Colon (tissue), 2 donors: ENCODE measurements around the gene PLCB3.

Source experiments
- FAIRE-seq: peaks from 2 replicates; lab custom pipeline; 2012; peaks lifted over from hg19 to GRCh38; lab: Jason Lieb, UNC
- donor health status: control.
- donor health status: control.

The PLCB3 gene

DNA sequence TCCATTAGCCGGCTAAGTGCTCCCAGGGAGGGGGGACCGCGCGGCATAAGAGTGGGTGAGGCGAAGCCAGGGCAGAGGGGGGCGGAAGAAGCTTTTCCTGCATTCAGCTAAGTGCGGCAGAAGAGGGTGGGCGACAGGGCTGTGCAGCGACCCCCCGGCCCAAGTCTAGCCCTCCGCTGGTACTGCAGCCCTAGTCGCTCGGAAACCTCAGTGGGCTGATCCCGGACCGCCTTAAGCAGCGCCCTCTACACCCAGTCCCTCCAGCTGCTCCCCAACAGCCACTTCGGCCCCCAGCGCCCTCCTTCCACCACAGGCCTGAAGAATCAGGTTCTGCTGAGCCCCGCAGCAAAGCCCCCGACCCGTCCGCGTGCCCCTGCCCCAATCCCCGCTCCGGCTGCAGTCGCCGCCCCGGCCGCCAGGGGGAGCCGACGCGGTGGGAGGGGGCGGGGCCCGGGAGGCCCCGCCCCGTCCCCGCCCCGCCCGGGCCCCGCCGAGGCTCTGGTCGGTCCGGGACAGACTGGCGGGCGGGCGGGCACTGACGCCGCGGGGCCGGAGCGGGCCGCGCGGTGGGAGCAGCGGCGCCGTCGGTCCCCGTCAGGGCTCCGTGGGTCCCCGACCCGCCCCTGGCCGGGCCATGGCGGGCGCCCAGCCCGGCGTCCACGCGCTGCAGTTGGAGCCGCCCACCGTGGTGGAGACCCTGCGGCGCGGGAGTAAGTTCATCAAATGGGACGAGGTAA, at the start of gene PLCB3:
Gene PLCB3 (plus strand): TSS at position 515 of the 737 bp plus-strand sequence. CDS start 120 bp downstream, at position 635.
- no peak for FAIRE-seq

GRCh38 chr11:64201543-64201942, 49.8 kb upstream of the PLCB3 start:
- FAIRE-seq: no peak

DNA sequence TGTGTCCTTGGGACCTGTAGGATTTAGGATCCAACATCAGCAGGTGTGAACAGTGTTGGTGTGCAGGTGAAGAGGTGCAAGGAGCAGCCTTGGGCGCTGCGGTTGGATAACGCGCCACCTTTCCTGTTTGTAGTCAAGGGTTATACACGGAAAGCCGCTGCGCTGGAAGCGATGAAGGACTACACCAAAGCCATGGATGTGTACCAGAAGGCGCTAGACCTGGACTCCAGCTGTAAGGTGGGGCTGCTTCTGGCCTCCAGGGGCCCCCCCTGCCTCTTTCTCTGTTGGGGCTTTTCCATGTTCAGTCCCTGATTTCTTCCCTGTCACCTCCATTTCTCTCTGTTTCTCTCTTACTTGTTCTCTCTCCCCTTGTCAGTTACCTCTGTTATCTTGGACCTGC, 48.3 kb upstream of the PLCB3 start:
- FAIRE-seq: no peak

DNA sequence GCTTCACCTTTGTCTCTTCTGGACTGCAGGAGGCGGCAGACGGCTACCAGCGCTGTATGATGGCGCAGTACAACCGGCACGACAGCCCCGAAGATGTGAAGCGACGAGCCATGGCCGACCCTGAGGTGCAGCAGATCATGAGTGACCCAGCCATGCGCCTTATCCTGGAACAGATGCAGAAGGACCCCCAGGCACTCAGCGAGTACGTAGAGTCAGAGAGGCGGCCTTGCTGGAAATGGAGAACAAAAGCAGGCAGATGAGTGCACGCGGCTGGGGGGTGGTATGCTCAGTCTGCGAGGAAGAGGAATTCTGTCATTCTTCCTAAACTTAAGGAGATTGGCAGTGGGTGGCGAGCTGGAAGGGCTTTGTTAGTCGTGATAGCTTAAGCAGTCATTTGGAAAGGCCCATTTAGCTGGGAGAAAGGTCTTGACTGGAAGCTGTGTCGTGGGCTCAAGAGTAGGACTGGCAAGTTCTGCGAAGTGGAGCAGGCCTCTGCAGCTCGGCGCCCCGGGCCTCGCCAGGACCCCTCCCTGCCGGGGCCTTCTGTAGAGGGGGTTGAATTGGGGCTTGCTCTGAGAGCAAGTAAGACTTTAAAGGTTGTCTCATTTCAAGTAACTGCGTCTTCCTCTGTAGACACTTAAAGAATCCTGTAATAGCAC, 47.8 kb upstream of the PLCB3 start:
- no peak for FAIRE-seq

GRCh38 chr11:64204080-64204440, 47.3 kb upstream of the PLCB3 start:
- FAIRE-seq: no peak

GRCh38 chr11:64204464-64204989, 46.8 kb upstream of the PLCB3 start:
- FAIRE-seq: no peak

DNA sequence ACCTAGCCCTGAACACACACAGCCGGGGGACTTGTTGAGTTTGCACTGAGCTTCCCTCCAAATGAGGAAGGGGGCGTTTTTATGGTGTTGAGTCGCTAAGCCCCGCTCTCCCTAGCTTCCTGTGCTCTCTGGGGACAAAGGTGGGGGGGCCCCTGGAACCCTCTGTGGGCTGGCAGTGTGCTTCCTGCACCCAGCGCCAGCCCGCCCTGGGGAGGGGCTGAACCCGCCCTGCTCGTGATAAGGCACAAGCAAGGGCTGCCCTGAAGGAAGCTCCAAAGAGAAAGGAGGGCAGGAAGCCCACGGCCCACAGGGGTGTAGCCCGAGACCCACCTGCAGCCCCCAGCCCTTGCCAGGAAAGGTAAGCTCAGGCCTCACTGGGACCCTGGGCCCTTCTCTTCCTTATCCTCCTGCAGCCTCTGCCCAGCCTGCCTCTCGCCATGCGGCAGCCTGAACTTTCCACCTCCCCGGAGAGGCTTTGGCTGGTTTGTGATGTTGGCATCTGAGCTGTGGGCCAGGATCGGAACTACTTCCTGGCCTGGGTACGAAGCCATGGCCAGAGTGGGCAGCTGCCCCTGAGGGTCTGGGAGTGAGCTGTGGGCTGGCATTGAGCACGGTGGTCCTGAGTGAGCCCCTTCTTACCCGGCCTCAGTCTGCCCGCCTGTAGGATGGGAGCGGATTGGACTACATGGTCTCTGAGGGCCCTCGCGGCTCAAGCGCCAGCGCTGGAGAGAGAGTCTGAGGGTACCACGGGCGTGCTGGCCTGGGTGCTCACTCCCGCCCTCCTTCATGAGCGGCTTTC, 44.7 kb upstream of the PLCB3 start, which contains the start of gene FERMT3:
Gene FERMT3 (plus strand): TSS at position 265 of the 799 bp plus-strand sequence. CDS start 644 bp downstream, outside the sequence.
- no peak for FAIRE-seq

DNA sequence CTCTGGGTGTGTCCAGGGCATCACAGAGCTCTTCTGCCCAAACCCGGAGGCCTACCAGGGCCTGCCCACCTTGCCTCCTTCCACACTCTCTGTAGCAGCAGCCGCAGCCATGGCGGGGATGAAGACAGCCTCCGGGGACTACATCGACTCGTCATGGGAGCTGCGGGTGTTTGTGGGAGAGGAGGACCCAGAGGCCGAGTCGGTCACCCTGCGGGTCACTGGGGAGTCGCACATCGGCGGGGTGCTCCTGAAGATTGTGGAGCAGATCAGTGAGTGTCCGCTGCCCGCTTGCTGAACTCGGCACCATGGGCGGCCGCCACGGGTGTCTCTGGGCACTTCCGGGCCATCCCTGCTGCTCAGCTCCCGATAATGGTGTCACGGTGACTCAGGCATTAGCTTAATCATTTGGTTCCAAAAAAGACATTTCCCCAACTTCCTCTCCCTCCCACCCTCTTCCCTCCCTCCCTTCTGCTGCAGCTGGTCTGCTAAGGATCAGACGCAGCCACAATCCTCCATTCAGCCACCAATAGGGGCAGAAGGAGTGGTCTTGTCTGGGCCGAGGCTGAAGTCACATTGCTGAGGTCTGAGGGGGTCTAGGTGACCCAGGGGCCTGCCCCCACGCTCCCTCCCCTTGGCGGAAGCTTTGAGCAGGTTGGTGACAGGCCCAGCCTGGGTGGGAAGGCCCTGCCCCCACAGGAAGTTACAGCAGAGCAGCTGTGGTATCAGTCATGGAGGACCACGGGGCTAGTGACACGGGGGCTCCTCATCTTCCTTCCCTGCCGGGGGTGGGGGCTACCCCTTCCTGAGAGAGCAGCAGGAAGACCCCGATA, 43.9 kb upstream of the PLCB3 start:
- no peak for FAIRE-seq

- no peak for FAIRE-seq
Observed at GRCh38 chr11:64208086-64208795, 43.1 kb upstream of the PLCB3 start.

DNA sequence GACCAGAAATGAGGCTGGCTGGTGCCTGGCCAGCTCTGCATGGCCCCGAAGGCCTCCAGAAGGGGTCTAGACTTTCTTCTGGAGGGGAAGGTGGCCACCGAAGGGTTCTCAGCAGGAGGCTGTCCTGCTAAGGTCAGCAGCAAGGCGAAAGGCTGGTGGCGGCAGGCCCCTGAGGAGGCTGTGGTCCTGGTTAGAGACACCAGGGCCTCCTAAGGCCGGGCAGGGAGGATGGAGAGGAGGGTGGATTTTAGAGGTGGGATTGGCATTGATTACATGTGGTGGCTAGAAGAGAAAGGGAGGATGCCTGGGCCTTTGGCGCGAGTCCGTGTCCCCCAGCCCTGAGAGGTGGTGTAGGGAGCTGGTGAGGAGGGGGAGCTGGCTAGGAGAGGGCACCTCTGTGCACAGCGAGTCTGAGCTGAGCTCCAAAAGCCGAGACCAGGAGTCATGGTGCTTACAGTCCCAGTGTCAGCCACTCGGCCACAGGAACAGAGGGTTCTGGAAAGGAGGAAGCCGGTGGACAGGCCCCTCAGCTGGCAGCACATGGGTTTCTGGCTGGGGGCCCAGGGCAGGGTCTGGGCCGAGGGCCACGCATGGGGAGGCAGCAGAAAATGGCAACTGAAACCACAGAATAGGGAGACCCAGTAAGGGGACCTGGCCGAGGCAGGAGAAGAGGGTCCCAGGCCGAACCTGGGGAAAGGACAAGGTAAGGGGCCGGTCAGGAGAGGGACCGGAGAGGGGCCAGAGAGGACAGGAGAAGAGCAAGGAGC, 42.4 kb upstream of the PLCB3 start:
- no peak for FAIRE-seq

GRCh38 chr11:64209563-64209843, 41.8 kb upstream of the PLCB3 start:
- no peak for FAIRE-seq

GRCh38 chr11:64210301-64211020, 40.9 kb upstream of the PLCB3 start:
- no peak for FAIRE-seq

DNA sequence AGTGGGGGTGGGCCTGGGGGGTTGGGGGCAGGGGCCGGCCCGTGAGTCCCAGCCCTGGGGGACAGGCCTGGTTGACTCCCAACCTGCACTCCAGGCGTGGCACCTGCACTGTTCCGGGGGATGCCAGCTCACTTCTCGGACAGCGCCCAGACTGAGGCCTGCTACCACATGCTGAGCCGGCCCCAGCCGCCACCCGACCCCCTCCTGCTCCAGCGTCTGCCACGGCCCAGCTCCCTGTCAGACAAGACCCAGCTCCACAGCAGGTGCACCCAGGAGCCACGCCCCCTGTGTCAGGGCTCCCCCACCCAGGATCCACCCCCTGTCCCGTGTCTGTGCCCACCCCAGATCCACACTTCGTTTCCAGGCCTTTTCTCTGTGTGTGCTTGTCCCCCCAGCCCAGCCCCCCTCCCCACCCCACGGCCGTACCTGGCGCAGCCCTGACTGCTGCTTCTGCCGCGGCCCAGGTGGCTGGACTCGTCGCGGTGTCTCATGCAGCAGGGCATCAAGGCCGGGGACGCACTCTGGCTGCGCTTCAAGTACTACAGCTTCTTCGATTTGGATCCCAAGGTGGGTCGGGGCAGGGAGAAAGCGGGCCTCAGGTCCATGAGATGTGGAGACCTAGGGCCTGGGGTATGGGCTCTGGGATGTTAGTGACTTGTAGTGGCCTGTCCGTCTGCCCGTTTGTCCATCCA, 40.0 kb upstream of the PLCB3 start:
- FAIRE-seq: no peak

DNA sequence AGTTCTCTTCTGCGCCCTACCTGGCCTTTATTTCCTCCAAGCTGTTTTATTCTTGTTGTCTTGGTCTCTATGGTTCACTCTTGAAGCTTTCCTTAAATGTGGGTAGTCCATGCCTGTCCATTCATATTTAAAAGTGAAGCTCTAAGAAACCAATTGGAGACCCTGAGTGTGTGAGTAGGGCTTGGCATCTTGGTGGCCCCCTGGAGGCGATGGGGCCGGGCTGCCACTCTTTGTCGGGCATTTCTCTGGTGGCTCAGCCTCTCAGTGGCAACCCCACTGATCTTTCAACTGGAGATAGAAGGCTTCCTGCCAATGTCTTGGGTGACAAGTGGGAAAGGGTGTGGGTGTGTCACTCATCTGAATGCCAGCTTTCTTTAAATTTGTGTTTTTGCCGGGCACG, 34.5 kb upstream of the PLCB3 start:
- FAIRE-seq: no peak

DNA sequence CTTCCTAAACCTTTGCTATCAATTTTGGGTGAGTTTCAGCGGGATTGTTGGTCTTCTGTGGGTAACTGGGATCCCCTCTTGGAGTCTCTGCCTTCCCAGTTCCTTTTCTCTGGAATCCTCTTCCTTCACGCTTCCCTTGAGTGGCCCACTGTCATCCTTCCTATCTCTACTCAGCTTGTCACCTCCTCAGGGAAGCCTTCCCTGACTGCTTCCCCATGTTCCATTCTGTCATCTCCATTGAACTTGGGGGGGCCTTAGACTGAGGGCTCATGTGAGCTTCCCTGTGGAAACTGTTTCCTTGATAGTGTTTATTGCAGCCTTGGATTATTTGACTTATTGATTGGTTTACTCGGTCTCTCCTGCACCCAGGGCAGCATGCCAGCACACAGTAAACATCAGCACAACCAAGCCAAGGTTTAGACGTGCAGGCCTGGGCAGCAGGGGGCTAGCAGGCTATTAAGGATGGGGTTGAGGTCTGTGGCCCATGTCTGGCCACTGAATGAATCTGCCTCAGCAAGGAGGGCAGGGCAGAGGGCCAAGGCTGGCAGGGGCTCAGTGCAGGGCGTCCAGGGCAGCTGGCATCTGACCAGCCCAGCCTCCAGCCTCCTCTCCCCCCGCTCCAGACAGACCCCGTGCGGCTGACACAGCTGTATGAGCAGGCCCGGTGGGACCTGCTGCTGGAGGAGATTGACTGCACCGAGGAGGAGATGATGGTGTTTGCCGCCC, 32.5 kb upstream of the PLCB3 start:
- no peak for FAIRE-seq

DNA sequence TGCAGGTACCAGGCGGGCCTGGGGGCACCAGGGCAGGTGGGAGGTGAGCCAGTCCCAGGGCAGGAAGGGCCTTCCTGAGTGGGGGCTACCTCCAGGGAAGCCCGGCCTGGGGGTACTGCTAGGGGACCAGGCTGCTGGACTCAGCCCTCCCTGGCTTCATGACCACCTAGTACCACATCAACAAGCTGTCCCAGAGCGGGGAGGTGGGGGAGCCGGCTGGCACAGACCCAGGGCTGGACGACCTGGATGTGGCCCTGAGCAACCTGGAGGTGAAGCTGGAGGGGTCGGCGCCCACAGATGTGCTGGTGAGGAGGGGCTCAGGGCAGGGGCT, 32.0 kb upstream of the PLCB3 start:
- FAIRE-seq: no peak

GRCh38 chr11:64219755-64220154, 31.6 kb upstream of the PLCB3 start:
- no peak for FAIRE-seq

- no peak for FAIRE-seq
Observed at GRCh38 chr11:64220271-64220670, 31.1 kb upstream of the PLCB3 start.

DNA sequence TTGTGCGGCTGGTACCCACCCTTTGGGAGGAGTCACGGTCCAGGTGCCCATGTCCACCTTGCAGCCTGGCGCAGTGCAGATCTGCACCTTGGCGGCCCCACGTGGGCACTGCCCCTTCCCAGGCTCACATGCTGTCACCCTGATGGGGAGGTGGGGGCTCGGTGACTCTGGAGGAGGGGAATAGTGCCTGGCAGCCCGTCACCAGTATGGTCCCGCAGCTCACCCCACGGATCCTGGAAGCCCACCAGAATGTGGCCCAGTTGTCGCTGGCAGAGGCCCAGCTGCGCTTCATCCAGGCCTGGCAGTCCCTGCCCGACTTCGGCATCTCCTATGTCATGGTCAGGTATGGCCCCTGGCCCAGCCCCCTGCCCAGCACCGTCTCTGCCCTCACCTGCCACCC, 30.5 kb upstream of the PLCB3 start:
- FAIRE-seq: no peak
